AG09309 (cell line): ENCODE measurements around the gene NPHS1.

ENCODE experiments used
- DNase-seq: peaks from one replicate; pipeline ENCODE4 v3.0.0-alpha.2; 2010; ENCODE audit warnings: low read depth
- H3K4me3 ChIP-seq: 2 replicates; pipeline ENCODE4 v1.5.1; 2011; ENCODE audit warnings: mild to moderate bottlenecking, low read depth, low read length, moderate library complexity; ENCODE audit not compliant: control insufficient read depth
- TF ChIP-seq, protein P1 (sequence below): IDR thresholded peaks from 2 replicates; pipeline ENCODE4 v1.5.1; 2011; ENCODE audit warnings: mild to moderate bottlenecking, low read depth, low read length, inconsistent platforms; ENCODE audit not compliant: insufficient read depth, control insufficient read depth; ENCODE audit errors: missing control alignments

The NPHS1 gene

DNA sequence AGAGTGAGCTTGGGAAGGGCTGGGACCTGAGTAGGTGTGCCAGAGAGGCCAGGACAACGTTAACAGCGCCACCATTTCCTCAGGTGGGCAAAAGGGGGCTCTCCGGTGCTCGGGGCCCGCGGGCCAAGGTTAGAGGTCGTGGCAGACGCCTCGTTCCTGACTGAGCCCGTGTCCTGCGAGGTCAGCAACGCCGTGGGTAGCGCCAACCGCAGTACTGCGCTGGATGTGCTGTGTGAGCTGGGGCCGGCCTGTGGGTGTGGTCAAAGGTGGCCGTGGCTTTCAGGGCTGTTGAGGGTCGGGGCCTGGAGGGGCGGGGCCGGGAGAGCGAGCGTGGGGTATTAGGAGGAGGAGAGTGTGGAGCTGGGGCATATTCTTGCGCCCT is 8.1 kb upstream of the NPHS1 start:
- DNase-seq, result no peak
- H3K4me3 ChIP-seq, result no peak overlapping the region
- TF ChIP-seq, protein P1, sequence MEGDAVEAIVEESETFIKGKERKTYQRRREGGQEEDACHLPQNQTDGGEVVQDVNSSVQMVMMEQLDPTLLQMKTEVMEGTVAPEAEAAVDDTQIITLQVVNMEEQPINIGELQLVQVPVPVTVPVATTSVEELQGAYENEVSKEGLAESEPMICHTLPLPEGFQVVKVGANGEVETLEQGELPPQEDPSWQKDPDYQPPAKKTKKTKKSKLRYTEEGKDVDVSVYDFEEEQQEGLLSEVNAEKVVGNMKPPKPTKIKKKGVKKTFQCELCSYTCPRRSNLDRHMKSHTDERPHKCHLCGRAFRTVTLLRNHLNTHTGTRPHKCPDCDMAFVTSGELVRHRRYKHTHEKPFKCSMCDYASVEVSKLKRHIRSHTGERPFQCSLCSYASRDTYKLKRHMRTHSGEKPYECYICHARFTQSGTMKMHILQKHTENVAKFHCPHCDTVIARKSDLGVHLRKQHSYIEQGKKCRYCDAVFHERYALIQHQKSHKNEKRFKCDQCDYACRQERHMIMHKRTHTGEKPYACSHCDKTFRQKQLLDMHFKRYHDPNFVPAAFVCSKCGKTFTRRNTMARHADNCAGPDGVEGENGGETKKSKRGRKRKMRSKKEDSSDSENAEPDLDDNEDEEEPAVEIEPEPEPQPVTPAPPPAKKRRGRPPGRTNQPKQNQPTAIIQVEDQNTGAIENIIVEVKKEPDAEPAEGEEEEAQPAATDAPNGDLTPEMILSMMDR, result no peak

DNA sequence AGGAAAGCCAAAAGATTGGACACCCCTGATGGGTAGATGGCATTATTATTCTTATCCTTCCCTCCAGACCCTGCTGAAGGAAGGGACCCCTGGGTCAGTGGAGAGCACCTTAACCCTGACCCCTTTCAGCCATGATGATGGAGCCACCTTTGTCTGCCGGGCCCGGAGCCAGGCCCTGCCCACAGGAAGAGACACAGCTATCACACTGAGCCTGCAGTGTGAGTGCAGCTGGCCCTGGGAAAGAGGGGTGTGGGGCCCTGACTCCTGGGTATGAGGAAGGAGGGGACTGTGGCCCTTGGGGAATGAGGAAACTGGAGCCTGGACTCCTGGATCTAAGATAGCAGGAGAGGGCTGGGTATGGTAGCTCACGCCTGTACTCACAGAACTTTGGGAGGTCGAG is 7.1 kb upstream of the NPHS1 start:
- no peak for DNase-seq
- no peak overlapping the region for H3K4me3 ChIP-seq
- TF ChIP-seq, protein P1, result no peak

DNA sequence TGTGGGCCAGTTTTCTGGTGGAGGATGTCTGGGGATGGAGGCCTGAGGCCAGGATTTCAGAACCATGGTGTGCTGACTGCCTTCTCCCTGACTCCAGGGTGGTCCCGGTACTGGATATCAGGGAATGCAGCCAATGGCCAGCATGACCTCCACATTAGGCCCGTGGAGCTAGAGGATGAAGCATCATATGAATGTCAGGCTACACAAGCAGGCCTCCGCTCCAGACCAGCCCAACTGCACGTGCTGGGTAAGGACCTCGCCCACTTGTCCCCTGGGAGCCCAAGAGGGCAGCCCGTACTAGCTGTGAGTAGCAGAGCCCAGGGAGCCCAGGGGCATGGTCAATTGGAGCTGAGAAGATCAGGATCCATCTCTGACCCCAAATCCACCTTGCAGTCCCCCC is 6.0 kb upstream of the NPHS1 start:
- H3K4me3 ChIP-seq, result no peak overlapping the region
- TF ChIP-seq, protein P1, result no peak
- no peak for DNase-seq

DNA sequence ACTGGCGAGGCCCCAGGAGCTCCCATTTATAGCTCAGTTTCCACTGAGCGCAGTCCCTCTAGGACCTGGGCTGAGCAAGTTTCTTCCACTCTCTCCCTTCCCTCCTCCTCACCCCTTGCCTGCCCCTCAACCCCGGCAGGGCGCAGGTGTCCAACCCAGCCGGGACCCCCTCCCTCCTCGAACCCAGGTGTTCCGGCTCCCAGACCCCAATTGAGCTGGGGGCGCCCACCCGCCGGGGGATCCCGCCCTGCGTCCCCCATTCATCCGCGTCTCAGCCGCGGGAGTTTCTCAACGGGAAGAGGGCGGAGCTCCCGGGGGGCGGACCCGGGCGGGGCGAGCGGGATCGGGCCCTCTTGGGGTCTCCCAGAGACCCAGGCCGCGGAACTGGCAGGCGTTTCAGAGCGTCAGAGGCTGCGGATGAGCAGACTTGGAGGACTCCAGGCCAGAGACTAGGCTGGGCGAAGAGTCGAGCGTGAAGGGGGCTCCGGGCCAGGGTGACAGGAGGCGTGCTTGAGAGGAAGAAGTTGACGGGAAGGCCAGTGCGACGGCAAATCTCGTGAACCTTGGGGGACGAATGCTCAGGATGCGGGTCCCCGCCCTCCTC is 4.3 kb upstream of the NPHS1 start, which contains the start of gene KIRREL2:
KIRREL2 (plus strand) TSS at position 366 of the 604 bp plus-strand sequence; CDS start at position 575, 209 bp downstream.
- TF ChIP-seq, protein P1, result no peak
- DNase-seq, result no peak
- peak within 1 kb of the TSS; percentile 42 for H3K4me3 ChIP-seq

DNA sequence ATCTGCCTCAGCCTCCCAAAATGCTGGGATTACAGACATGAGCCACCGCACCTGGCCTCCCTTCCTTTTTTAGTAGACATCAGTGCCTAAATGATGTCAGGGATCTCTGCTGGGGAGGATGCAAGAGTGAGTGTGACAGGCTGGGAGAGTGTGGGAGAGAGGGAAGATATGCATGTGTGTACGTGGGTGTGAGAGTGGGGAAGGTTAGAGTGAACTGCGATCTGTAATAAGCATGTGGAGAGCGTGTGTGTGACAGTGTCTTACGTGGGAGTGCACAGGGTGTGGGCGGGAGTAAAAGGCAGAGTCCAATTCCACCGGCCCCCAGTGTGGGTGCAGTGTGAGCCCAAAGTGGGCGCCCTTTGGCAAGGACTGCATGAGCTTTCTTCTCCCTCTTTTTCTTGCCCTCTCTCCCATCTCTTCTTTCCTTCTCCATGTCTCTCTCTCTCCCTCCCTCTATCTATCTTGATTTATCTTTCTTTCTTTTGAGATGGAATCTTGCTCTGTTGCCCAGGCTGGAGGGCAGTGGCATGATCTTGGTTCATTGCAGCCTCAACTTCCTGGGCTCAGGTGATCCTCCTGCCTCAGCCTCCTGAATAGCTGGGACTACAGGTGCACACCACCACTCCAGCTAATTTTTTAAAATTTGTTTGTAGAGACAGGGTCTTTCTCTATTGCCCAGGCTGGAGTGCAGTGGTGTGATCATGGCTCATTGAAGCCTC is 893 bp upstream of the NPHS1 start:
- no peak for DNase-seq
- TF ChIP-seq, protein P1, result no peak
- no peak overlapping the region for H3K4me3 ChIP-seq

DNA sequence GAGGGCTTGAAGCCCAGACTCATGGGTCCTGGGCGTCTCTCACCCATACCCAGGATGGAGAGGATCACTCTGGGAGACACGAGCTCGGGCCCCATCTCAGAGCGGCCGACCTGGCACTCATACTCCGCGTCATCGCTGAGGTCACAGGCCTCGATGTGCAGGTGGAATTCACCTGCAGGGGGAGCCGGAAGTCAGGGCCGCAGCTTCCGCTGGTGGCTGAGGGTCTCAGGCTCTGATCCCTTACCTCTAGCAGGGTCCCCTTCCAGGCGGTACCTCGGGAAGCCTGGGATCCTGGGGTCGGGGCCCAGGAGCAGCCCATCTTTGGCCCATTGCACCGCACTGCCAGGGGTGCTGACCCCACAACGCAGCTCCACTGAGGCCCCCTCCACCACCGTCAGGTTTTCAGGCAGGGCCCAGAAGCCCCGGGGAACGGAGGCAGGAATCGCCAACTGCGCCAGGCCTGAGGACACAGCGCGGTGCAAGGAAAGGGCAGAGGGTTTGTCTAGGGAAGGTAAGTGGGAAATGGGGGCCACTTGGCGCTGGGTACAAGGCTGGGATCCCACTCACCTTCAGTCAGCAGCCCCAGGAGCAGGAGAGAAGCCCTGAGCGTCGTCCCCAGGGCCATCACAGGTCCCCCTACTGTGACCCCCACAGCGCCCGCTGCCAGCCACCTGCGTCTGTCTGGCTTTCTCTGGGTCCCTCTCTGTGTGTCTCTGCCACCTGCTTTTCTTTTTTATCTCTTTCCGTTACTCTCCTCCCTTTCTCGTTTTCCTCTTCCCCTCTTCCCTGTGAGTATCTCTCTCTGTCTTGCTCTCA is 883 bp downstream of the NPHS1 start:
- DNase-seq, result no peak
- no peak overlapping the region for H3K4me3 ChIP-seq
- TF ChIP-seq, protein P1, result no peak
